Measurements from ENCODE around the gene LAMB4. TPM values are rescaled to one million over a fixed set of nuclear protein-coding genes. Genes with fewer than 3 reads are reported as not detected.

The LAMB4 gene
- polyA plus RNA-seq, 4 donors: 0.12 to 3.5 (median 0.51) TPM

DNA sequence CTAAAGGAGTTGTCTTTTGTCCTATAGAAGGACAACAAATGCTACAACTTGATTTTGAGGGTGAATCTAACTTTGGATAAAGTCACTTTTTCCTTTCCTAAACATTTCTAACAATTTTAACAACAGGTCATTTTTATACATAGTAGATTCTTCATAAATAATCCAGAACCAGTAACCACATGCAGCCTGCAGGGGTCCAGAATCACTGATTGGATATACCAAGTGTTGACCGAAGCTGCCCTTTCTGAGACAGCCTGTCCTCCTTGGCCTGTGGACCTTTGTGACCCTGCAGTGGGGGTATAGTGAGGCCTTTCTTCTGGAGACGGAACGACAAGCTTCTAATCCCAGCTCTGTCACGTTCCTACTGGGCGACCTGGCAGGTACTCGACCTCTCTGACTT lies 34.8 kb upstream of the LAMB4 start:
- Histone ChIP-seq H3K36me3 (ENCODE audit: control insufficient read depth in 3 of 3, insufficient read depth in 2 of 3, low read depth in 1 of 3, low read length in 3 of 3) (no peaks in the 10 kb centered on the region), H3K4me3 (ENCODE audit: low read depth in 1 of 3, low read length in 3 of 3) (no peak overlapping the region), H3K9me3 (ENCODE audit: control insufficient read depth in 2 of 2, insufficient read depth in 1 of 2, low read depth in 1 of 2, low read length in 1 of 2) (no peaks in the 10 kb centered on the region), H3K27ac (ENCODE audit: low read depth in 1 of 3, low read length in 2 of 3) (no peak overlapping the region), H3K4me1 (ENCODE audit: control insufficient read depth in 3 of 3, insufficient read depth in 2 of 3, low read depth in 1 of 3, low read length in 2 of 3) (no peaks in the 10 kb centered on the region), H3K27me3 (ENCODE audit: control insufficient read depth in 3 of 3, insufficient read depth in 3 of 3, low read length in 3 of 3) (no peaks in the 10 kb centered on the region)
- FAIRE-seq (no peak), DNase-seq (no peak)
- 71 to 79% (median 72%) methylated on average over 6 of the region's 6 CpGs for WGBS, 3 donors

DNA sequence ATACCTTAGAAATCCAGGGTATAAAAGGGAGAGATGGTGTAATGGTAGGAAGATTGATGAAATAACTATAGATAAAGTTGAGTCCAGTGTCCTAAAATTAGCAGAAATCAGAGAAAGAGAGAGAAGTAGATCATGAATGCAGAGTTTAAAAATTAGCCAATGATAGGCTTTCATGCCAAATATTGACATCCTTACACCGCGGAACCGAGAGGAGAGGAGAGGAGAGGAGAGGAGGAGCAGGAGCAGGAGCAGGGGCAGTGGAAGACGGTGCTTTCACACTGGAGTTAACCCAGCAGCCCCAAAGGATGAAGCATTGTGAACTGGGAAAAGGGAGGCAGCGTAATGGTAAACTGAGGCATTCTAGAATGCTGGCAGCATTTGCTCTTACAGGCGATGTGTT lies 34.2 kb upstream of the LAMB4 start:
- 71 to 78% (median 78%) methylated on average over 6 of the region's 6 CpGs for WGBS, 3 donors
- Histone ChIP-seq H3K9me3 (ENCODE audit: control insufficient read depth in 2 of 2, insufficient read depth in 1 of 2, low read depth in 1 of 2, low read length in 1 of 2) (no peaks in the 10 kb centered on the region), H3K36me3 (ENCODE audit: control insufficient read depth in 3 of 3, insufficient read depth in 2 of 3, low read depth in 1 of 3, low read length in 3 of 3) (no peaks in the 10 kb centered on the region), H3K4me3 (ENCODE audit: low read depth in 1 of 3, low read length in 3 of 3) (no peak overlapping the region), H3K27ac (ENCODE audit: low read depth in 1 of 3, low read length in 2 of 3) (no peak overlapping the region), H3K4me1 (ENCODE audit: control insufficient read depth in 3 of 3, insufficient read depth in 2 of 3, low read depth in 1 of 3, low read length in 2 of 3) (no peaks in the 10 kb centered on the region), H3K27me3 (ENCODE audit: control insufficient read depth in 3 of 3, insufficient read depth in 3 of 3, low read length in 3 of 3) (no peaks in the 10 kb centered on the region)
- no peak for FAIRE-seq
- no peak for DNase-seq

DNA sequence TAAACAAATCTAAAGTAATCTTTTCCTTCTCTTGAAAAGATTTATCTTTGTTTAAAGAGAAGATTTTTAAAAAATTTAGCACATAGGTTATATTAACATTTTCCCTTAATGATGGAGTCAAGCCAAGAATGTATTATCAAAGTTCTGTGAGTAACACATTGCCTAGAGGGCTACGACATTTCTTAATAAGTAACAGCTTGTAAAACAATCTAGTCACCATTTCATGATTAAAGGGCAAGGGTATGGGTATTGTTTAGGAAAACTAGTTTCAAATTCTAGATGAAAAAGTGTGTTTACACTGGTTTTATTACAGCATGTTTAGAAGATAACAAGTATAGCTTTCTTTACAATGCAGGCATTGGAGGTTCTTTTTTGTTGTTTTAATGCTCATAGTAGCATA lies 28.6 kb upstream of the LAMB4 start:
- H3K9me3 ChIP-seq (ENCODE audit: control insufficient read depth in 2 of 2, insufficient read depth in 1 of 2, low read depth in 1 of 2, low read length in 1 of 2): no peaks in the 10 kb centered on the region
- DNase-seq (peak; percentile 50 to 63), FAIRE-seq (peak; percentile 65)
- 4 to 41% (median 25%) methylated on average over 1 of the region's 1 CpG for WGBS, 3 donors
- no peaks in the 10 kb centered on the region for H3K36me3 ChIP-seq (ENCODE audit: control insufficient read depth in 3 of 3, insufficient read depth in 2 of 3, low read depth in 1 of 3, low read length in 3 of 3)
- peaks cover 0 to 9% (median 0%) of the 10 kb centered on the region in 3 donors for H3K4me1 ChIP-seq (ENCODE audit: control insufficient read depth in 3 of 3, insufficient read depth in 2 of 3, low read depth in 1 of 3, low read length in 2 of 3)
- peaks cover 0 to 1% (median 0%) of the 10 kb centered on the region in 3 donors for H3K27me3 ChIP-seq (ENCODE audit: control insufficient read depth in 3 of 3, insufficient read depth in 3 of 3, low read length in 3 of 3)
- no peak overlapping the region for H3K4me3 ChIP-seq (ENCODE audit: low read depth in 1 of 3, low read length in 3 of 3)
- no peak overlapping the region for H3K27ac ChIP-seq (ENCODE audit: low read depth in 1 of 3, low read length in 2 of 3)

DNA sequence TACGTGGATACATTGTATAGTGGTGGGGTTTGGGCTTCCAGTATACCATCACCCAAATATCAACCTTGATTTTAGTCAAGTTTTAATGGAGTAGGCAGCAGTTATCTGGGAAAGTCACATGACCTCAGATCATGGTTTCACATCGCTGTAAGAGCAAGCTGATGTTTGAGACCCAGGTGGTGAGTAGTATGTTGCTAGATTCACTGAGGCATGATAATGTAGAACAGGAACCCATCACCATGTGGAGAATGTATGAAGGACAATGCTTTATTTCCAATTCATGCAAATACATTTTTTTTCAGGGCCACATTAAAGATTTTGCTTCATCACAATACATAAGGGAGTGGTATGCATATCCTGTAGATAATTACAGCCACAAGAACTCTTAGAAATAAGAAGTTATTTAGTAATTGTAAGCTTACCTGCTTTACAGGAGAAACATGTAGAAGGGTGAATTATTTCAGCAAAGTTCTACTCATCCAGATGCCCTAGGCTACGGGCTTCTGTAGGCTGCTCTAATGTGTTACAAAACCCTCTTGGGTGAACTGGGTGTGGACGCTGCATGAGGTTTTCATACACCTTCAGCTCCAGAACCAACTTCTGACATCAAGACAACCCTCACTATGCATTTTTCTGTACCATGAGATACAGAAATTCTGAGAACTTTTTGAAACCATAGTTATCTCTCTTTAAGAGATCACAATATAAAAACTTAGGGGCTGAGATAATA lies 27.6 kb upstream of the LAMB4 start:
- WGBS, 3 donors: 65 to 77% (median 70%) methylated on average over 4 of the region's 4 CpGs
- Histone ChIP-seq H3K27ac (ENCODE audit: low read depth in 1 of 3, low read length in 2 of 3) (no peak overlapping the region), H3K36me3 (ENCODE audit: control insufficient read depth in 3 of 3, insufficient read depth in 2 of 3, low read depth in 1 of 3, low read length in 3 of 3) (no peaks in the 10 kb centered on the region), H3K4me1 (ENCODE audit: control insufficient read depth in 3 of 3, insufficient read depth in 2 of 3, low read depth in 1 of 3, low read length in 2 of 3) (peaks cover 0 to 9% (median 0%) of the 10 kb centered on the region in 3 donors), H3K4me3 (ENCODE audit: low read depth in 1 of 3, low read length in 3 of 3) (no peak overlapping the region), H3K9me3 (ENCODE audit: control insufficient read depth in 2 of 2, insufficient read depth in 1 of 2, low read depth in 1 of 2, low read length in 1 of 2) (no peaks in the 10 kb centered on the region), H3K27me3 (ENCODE audit: control insufficient read depth in 3 of 3, insufficient read depth in 3 of 3, low read length in 3 of 3) (peaks cover 0 to 1% (median 0%) of the 10 kb centered on the region in 3 donors)
- FAIRE-seq (no peak), DNase-seq (no peak)

DNA sequence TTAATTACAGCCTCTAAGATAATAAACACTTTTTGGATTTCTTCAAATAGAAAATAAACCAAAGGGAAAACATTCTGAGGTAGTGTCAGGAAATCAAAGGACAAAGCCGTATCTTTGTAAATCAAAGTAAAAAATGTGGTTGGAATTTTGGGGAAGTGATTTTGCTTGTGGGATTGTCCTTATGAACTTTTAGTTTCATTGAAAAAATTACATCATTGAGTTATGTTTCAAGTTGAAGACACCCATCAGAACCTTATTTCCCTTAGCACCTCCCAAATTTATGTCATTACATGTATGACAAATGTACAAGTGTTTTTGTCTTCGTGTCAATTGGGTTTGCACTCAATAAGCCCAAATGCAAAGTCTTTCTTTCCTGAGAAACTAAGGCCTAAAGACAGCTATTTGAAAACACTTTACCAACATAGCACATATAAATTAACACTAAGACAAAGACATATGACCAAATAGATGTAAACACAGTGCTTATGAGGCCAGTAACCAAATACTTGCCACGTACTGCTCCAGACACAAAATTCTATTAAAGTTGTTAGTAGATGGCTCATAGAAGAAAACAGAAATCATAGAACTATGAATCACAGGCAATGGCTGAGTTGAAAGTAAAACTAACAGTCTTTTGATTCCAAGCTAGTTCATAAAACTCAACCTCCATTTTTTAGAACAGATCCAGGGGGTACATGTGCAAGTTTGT lies 26.9 kb upstream of the LAMB4 start:
- no peak for FAIRE-seq
- WGBS, 3 donors: 73 to 93% (median 87%) methylated on average over 3 of the region's 3 CpGs

DNA sequence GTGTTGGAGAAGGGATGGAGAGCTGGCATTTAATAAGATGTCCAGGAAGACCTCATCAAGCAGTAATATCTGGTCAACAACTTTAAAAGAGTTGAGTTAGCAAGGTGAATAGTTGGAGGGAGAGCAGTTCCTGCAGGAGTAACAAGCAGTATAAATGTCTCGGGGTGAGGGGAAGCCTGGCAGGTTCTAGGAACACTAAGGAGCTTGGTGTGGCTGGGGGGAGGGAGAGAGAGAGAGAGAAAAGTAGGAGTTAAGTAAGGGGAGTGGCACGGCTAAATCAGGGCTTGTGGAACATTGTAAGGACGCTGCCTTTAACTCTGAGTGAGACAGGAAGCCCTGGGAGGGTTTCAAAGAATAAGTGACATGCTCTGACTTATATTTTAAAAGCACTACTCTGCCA lies 22.0 kb upstream of the LAMB4 start:
- FAIRE-seq: no peak
- H3K4me3 ChIP-seq (ENCODE audit: low read depth in 1 of 3, low read length in 3 of 3): no peak overlapping the region
- H3K36me3 ChIP-seq (ENCODE audit: control insufficient read depth in 3 of 3, insufficient read depth in 2 of 3, low read depth in 1 of 3, low read length in 3 of 3): no peaks in the 10 kb centered on the region

More for the DNA sequence above, 26.9 kb upstream of the LAMB4 start:
- Histone ChIP-seq H3K27ac (ENCODE audit: low read depth in 1 of 3, low read length in 2 of 3) (no peak overlapping the region), H3K9me3 (ENCODE audit: control insufficient read depth in 2 of 2, insufficient read depth in 1 of 2, low read depth in 1 of 2, low read length in 1 of 2) (no peaks in the 10 kb centered on the region), H3K4me1 (ENCODE audit: control insufficient read depth in 3 of 3, insufficient read depth in 2 of 3, low read depth in 1 of 3, low read length in 2 of 3) (peaks cover 0 to 9% (median 0%) of the 10 kb centered on the region in 3 donors), H3K4me3 (ENCODE audit: low read depth in 1 of 3, low read length in 3 of 3) (no peak overlapping the region), H3K36me3 (ENCODE audit: control insufficient read depth in 3 of 3, insufficient read depth in 2 of 3, low read depth in 1 of 3, low read length in 3 of 3) (no peaks in the 10 kb centered on the region), H3K27me3 (ENCODE audit: control insufficient read depth in 3 of 3, insufficient read depth in 3 of 3, low read length in 3 of 3) (peaks cover 0 to 1% (median 0%) of the 10 kb centered on the region in 3 donors)
- no peak for DNase-seq

DNA sequence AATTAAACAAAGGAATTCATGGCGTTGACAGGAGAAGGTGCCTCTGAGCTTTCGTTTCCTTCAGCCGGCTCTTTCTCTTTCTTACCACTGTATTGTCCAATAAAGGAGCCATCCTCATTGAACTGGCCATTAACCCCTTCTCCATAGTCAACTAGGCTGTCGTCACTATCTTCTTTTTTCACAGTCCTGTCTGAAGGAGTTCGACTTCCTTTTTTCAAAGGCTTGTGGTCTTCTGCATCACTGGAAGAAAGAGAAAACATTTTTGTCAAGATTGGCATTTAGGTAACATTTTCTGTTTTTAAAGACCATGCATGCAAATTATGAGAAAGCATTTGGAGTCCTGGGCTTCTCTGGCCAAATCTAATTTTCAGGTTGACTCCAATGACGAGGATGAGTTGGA lies 19.7 kb upstream of the LAMB4 start:
- DNase-seq: no peak
- Histone ChIP-seq H3K9me3 (ENCODE audit: control insufficient read depth in 2 of 2, insufficient read depth in 1 of 2, low read depth in 1 of 2, low read length in 1 of 2) (no peaks in the 10 kb centered on the region), H3K4me3 (ENCODE audit: low read depth in 1 of 3, low read length in 3 of 3) (no peak overlapping the region), H3K27me3 (ENCODE audit: control insufficient read depth in 3 of 3, insufficient read depth in 3 of 3, low read length in 3 of 3) (no peaks in the 10 kb centered on the region), H3K36me3 (ENCODE audit: control insufficient read depth in 3 of 3, insufficient read depth in 2 of 3, low read depth in 1 of 3, low read length in 3 of 3) (no peaks in the 10 kb centered on the region), H3K27ac (ENCODE audit: low read depth in 1 of 3, low read length in 2 of 3) (no peak overlapping the region), H3K4me1 (ENCODE audit: control insufficient read depth in 3 of 3, insufficient read depth in 2 of 3, low read depth in 1 of 3, low read length in 2 of 3) (peaks cover 0 to 16% (median 0%) of the 10 kb centered on the region in 3 donors)
- FAIRE-seq: no peak
- WGBS, 3 donors: 62 to 87% (median 68%) methylated on average over 6 of the region's 6 CpGs

More for the DNA sequence above, 22.0 kb upstream of the LAMB4 start:
- Histone ChIP-seq H3K4me1 (ENCODE audit: control insufficient read depth in 3 of 3, insufficient read depth in 2 of 3, low read depth in 1 of 3, low read length in 2 of 3) (peaks cover 0 to 1% (median 0%) of the 10 kb centered on the region in 3 donors), H3K27me3 (ENCODE audit: control insufficient read depth in 3 of 3, insufficient read depth in 3 of 3, low read length in 3 of 3) (no peaks in the 10 kb centered on the region), H3K9me3 (ENCODE audit: control insufficient read depth in 2 of 2, insufficient read depth in 1 of 2, low read depth in 1 of 2, low read length in 1 of 2) (no peaks in the 10 kb centered on the region), H3K27ac (ENCODE audit: low read depth in 1 of 3, low read length in 2 of 3) (no peak overlapping the region)
- DNase-seq: no peak
- 68 to 83% (median 81%) methylated on average over 3 of the region's 3 CpGs for WGBS, 3 donors

DNA sequence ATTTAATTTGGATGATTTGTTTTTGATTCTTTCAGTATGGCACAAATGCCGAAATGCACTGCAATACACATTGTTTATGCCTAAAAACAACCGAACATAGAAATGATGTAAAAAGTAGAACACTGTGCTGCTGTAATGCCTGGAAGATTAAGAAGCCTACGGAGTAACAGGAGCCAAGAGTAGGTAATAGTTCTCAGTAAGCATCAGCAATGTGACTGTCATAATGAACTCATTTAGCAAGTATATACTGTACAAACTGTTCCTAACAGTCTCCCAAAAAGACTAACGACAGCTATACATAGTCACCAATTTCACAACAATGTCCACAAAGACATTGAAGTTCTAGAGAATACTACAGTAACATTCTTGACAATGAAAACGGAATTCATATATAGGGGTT lies 19.0 kb upstream of the LAMB4 start:
- no peak for FAIRE-seq
- DNase-seq: no peak
- no peaks in the 10 kb centered on the region for H3K36me3 ChIP-seq (ENCODE audit: control insufficient read depth in 3 of 3, insufficient read depth in 2 of 3, low read depth in 1 of 3, low read length in 3 of 3)
- H3K27me3 ChIP-seq (ENCODE audit: control insufficient read depth in 3 of 3, insufficient read depth in 3 of 3, low read length in 3 of 3): no peaks in the 10 kb centered on the region
- no peak overlapping the region for H3K27ac ChIP-seq (ENCODE audit: low read depth in 1 of 3, low read length in 2 of 3)
- peaks cover 0 to 16% (median 0%) of the 10 kb centered on the region in 3 donors for H3K4me1 ChIP-seq (ENCODE audit: control insufficient read depth in 3 of 3, insufficient read depth in 2 of 3, low read depth in 1 of 3, low read length in 2 of 3)
- no peak overlapping the region for H3K4me3 ChIP-seq (ENCODE audit: low read depth in 1 of 3, low read length in 3 of 3)
- H3K9me3 ChIP-seq (ENCODE audit: control insufficient read depth in 2 of 2, insufficient read depth in 1 of 2, low read depth in 1 of 2, low read length in 1 of 2): no peaks in the 10 kb centered on the region
- WGBS, 3 donors: 84 to 91% (median 85%) methylated on average over 5 of the region's 5 CpGs

Measured in small intestine (tissue), 7 donors.